ENCODE data around the gene ARL15.

Gene ARL15

DNA sequence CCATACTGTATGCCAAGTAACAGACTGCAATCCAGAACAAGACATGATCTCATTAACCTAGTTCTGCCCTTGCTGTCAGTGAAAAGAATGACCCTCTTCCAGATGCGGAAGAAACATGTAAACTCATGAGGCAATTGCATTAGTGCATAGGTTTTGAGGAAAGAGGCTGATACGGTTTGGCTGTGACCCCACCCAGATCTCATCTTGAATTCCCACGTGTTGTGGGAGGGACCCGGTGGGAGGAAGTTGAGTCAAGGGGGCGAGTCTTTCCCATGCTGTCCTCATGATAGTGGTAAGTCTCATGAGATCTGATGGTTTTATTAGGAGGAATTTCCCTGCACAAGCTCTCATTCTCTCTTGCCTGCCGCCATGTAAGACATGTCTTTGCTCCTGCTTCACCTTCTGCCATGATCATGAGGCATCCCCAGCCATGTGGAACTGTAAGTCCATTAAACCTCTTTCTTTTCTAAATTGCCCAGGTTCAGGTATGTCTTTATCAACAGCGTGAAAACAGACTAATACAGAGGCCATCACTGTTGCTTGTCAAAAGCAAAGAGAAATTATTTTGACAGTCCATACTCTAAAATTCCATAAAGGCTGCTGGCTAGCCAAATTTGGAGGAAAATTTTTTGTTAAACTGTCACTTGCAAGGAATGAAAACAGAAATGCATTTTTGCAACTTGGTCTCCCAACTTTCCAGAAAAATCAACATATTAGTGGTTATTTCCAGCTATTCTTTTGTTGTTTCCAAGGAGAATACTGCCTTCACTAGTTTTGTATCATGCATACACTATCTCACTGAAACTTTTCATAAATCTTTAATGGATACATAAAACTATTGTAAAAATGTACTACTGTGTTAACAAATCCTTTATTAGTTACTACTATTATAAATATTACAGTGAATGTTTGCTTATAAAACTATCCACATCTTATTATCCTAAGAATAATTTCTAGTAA, 3.2 kb upstream of the ARL15 start:
- DNase-seq: no peak

GRCh38 chr5:54312499-54312898, 2.1 kb upstream of the ARL15 start:
- no peak for DNase-seq

- DNase-seq: no peak
Measured at GRCh38 chr5:54311176-54311677, 854 bp upstream of the ARL15 start.

DNA sequence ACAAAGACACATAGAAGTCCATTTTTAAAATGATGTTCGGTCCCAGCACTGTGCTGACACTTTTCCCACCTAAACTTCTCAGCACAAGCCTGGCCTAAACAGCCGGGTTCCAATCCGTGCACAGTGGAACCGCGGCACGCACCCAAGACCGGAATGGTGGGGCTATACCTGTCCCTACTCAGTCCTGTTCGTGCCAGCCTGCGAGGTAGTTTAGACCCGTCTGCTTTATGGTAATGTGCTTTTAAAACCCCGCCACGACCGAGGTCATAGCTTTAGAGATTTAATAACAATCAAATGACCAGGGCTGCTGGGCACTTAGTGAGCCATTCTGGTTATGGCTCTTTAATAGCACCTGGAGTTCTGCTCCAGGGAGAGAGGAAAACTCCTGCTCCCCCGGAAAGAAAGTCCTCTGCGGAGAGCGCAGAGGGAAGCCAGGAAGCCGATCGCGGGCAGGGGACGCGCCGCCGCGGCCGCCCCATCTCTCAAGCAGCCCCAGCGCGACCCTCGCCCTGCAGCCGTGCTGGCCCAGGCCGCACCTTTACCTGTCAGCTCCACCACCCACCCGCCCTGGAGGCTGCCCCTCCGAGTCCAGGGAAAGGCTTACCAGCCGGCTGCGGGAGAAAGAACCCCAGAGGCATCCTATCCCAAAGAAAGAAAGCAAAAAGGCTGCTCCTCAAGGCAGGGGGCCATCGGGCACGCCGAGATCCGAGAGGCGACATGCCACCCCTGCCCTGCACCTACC, 511 bp downstream of the ARL15 start:
- no peak for DNase-seq

GRCh38 chr5:54309276-54309675, 1.1 kb downstream of the ARL15 start:
- no peak for DNase-seq

DNA sequence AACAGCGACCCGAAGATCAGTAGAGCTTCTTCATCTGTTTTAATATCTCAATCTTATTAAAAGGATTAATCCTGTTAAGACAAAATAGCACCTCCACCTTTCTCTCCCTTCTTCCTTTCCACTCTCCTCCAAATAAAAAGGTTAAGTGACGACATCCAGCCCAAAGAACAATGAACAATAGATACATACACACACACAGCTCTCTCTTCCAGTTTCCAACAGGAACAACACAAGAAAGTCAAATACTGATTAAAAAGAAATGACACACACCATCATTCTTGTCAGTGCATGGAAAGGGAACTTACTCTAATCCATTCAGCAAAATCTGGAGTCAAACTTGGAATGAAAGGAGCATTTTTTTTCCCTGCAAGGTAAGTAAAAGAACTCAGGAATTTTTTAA, 2.8 kb downstream of the ARL15 start:
- no peak for DNase-seq

DNA sequence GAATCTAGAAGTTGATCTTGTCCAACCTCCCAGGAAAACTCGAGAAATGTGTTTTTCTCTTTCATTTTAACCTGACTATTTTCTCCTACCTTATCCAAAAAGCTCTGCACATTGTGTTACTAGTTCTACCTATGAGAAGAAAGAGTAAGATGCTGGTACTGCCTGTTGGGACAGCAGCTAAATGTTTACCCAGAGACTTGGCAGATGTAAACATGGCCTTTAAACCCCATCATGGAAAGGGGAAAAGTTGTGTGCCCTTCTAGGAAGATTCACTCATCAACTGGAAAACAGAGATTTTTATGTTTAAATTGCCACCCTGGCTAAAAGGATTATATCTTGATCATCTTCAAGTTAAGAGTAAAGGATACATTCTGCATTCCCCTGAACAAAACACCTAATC, 3.5 kb downstream of the ARL15 start:
- no peak for DNase-seq

DNA sequence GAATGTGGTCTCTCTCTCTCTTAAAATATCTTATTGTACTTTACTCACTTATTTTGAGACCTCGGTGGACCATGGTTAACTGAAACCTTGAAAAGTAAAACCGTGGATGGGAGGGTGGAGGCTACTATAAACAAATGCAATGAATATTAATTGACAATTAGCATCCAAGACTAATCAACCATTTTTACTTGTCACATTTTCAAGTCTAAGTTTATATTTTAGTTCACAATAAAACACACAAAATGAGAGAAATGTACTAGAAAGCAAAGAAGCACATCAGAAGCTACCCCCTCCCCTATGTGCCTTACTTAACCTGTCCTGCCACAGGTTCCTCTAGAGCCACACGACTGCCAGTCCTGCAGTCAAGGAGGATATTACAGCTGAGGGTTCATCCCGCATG, 4.6 kb downstream of the ARL15 start:
- no peak for DNase-seq

DNA sequence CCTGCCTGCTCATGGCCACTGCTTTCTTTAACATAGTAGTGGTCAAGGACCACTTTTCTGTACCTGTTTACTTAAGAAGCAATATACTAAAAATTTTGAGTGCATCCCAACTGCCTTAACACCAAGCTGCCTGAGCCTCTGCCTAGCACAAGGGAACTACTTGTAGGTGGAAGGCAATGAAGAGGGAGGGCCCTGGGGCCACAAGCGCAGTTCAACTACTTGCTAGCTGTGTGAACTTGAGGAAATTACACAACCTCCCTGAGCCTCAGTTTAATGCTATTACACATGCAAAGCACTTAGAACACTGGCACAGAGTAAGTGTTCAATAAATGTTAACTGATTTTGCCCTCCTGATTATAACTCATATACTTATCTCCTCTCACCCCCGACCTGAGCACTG, 6.3 kb downstream of the ARL15 start:
- DNase-seq: no peak

- DNase-seq: peak; percentile 25
Measured at GRCh38 chr5:54302267-54302687, 8.1 kb downstream of the ARL15 start.

DNA sequence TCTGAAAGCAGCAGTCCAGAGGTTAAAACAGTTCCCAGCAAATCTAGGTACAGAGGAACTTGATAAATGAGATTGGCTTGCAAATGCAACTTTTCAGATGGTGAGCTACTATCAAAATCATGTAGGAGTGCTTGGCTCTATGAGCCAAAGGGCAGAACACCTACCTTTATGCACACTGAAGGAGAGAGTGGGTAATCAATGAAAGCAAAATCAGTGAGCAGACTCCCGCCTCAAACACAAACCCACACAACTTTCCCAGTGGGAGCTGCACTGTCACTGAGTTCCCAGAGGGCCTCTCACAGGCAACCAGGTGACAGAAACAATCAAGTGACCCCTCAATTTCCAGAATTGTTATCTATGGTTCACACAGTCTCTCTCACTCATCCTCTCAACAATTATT, 8.5 kb downstream of the ARL15 start:
- DNase-seq: no peak

GRCh38 chr5:54301220-54301619, 9.2 kb downstream of the ARL15 start:
- DNase-seq: peak; percentile 32

DNA sequence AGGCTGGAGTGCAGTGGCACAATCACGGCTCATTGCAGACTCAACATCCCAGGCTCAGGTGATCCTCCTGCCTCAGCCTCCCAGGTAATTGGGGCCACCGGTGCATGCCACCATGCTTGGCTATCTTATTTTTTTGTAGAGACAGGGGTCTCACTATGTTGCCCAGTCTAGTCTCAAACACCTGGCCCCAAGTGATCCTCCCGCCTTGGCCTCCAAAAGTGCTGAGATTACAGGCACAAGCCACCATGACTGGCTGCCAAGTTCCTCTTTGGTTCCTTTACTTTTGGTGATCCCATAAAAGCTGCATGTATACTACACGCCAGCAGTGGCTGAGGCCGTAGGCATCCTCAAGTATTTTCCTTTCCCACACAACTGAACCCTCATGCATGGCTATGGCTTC, 11.4 kb downstream of the ARL15 start:
- DNase-seq: no peak

GRCh38 chr5:54296386-54296785, 14.0 kb downstream of the ARL15 start:
- DNase-seq: no peak

DNA sequence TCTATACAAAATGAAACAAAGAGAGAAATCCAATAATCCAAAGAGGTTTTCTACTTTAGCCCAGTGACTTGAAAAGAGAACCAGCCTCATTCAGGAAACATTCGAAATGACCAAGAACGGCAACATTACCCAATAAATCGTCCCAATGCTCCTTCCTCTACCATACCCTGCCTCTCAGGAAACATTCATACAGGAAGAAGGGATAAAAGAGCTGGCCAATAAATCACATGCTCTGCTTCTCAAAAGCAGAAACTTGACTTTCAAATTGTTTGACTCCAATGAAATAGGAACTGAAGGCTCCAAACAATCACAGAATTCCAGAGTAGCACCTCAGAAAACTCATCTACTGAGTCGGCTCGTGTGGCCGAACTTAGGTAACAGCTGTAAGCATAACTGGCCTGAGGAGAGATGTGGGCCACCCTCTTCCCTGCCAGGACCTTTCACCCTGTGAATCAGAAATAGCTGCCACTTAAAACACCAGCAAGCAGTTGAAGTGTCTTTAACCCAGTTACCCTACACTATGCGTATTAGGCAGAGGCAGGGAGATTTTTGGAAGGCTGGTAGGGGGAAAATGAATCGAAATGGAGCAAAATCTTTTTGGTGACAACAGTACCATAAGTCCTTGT, 14.6 kb downstream of the ARL15 start:
- DNase-seq: no peak

DNA sequence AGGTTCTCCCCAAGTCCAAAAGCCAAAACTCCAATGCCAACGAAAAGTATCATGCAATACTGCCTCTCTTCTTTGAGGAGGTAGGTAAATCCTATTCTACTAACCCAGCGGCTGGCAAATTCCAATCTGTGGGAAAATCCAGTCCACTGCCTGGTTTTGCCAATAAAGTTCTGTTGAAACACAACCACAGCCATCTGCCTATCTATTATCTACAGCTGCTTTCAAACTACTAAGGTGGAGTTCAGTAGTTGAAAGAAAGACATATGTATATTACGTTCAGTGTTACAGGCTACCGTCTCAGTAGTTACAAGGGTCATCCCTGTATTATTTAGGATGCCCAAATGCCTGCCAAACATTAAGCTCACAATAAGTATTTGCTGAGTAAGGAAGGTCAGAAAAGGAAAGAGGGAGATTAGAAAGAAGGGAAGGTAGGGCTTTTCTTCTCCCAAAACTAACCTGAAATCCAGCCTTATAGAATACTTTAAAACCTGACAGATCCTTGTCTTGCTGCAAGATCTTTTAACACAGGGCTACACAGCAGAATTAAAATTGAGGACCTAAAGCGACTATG, 16.2 kb downstream of the ARL15 start:
- no peak for DNase-seq

- no peak for DNase-seq
Measured at GRCh38 chr5:54292866-54293265, 17.5 kb downstream of the ARL15 start.

DNA sequence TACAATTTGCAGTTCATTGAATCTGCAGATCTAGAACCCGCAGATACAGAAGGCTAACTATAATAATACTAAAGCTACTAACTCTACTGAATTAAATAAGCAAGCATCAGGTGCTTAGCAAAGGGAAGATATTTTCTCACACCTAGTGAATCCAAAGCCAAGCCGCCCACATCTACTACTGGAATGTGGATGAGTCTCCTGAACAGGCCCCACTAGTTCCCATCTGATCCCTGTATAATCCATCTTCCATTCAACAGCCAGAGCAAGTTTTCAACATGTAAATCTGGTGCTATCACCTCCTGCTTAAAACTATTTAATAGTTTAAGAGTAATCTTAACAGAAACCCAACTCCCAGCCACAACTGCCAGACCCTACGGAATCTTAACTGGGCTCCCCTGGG, 18.9 kb downstream of the ARL15 start:
- DNase-seq: no peak

DNA sequence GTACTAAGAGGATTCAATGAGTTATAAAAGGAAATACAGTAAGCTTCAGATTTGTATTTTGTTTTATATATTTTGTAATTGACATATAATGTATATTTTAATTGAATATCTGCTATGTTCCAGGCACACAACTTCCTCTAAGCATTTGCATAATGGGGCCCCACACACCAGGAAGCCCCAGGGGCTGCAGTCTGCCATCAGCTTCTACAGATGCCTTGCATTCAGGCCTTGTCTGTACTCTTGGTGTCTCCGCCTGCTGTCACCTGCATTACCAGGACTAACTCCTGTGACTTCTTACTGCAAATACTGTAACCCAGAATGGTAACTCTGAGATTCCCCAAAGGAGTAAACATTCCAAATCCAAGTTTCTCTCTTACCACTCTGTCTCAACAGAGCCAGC, 20.6 kb downstream of the ARL15 start:
- no peak for DNase-seq

- no peak for DNase-seq
Measured at GRCh38 chr5:54288568-54289217, 21.7 kb downstream of the ARL15 start.

DNA sequence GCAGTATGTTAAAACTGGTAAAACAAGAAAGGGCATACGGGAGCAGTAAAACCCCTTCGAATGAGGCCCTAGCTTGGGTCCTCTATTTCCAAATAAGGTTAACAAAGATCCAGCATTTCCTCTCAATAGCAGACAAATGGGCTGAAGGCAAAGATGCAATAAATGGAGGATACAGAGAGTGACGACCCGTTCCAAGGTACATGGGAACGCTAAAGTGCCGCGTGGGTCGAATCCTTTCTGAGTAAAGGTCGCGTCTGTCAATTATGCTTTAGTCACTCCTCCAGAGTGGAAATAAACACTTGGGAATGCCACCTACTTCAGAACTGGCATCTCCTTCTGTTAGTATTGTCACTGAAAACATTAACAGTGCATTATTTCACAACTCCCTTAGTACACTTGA, 24.7 kb downstream of the ARL15 start:
- no peak for DNase-seq

GRCh38 chr5:54284586-54284985, 25.8 kb downstream of the ARL15 start:
- no peak for DNase-seq

Measured in fibroblast of skin of abdomen (primary cell).